Chondrocyte (in vitro differentiated cells): ENCODE results near the gene SLC25A11. TPM values are rescaled to one million over a fixed set of nuclear protein-coding genes. Genes with fewer than 3 reads are reported as not detected.
A peak's percentile ranks its signal among the peaks of the same experiment; 100 is the strongest.
"Not testable (repeated sequence)": the region's sequence is repeated elsewhere in the genome, so short reads cannot be mapped to it uniquely, and the experiment has no call there.

Experiments
- DNase-seq: peaks from one replicate; pipeline ENCODE4 v3.0.0; 2021; ENCODE audit warnings: mixed read lengths, low spot score
- H3K27ac Mint-ChIP-seq: one replicate; pipeline ENCODE4 v1.8.0; 2021; ENCODE audit warnings: mild to moderate bottlenecking, moderate library complexity, mixed read lengths; ENCODE audit not compliant: unreplicated experiment
- H3K27me3 Mint-ChIP-seq: 2 replicates; pipeline ENCODE4 v1.8.0; 2021; ENCODE audit warnings: low read depth, mixed read lengths
- H3K36me3 Mint-ChIP-seq: 2 replicates; pipeline ENCODE4 v1.8.0; 2021; ENCODE audit warnings: low read depth, mixed read lengths
- H3K4me1 Mint-ChIP-seq: 2 replicates; pipeline ENCODE4 v1.8.0; 2021; ENCODE audit warnings: low read depth, mild to moderate bottlenecking, mixed read lengths
- H3K4me3 Mint-ChIP-seq: one replicate; pipeline ENCODE4 v1.8.0; 2021; ENCODE audit warnings: mild to moderate bottlenecking, moderate library complexity, mixed read lengths; ENCODE audit not compliant: unreplicated experiment
- H3K9me3 Mint-ChIP-seq: 2 replicates; pipeline ENCODE4 v1.8.0; 2021; ENCODE audit warnings: low read depth, mixed read lengths
- total RNA-seq: library from RNA; stranded (reverse); gene quantifications from 3 replicates; pipeline ENCODE4 v1.2.1, GENCODE V29; 2021
- TF ChIP-seq, protein P1 (sequence below): fragments of 200-600 bp; sonication (generic); IDR thresholded peaks from 2 replicates; pipeline ENCODE4 v1.5.0; 2021; ENCODE audit warnings: antibody characterized with exemption, mild to moderate bottlenecking, moderate library complexity

SLC25A11 gene
- total RNA-seq, 1 donor from 2014 or later, result 46.6 TPM

DNA sequence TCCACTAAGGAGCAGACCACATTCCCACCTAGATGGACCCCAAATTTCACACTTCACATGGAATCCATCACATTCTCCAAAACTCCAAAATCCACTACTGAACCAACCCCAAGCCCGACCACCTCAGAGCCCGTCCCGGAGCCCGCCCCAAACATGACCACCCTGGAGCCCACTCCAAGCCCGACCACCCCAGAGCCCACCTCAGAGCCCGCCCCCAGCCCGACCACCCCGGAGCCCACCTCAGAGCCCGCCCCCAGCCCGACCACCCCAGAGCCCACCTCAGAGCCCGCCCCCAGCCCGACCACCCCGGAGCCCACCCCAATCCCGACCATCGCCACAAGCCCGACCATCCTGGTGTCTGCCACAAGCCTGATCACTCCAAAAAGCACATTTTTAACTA lies 6.2 kb downstream of the SLC25A11 start:
- Mint-ChIP-seq H3K27me3 (no peaks in the 10 kb centered on the region), H3K9me3 (no peaks in the 10 kb centered on the region), H3K4me1 (peaks cover 14% of the 10 kb centered on the region), H3K36me3 (peaks cover 2% of the 10 kb centered on the region), H3K4me3 (no peak overlapping the region), H3K27ac (no peak overlapping the region)
- DNase-seq, result no peak
- TF ChIP-seq, protein P1, sequence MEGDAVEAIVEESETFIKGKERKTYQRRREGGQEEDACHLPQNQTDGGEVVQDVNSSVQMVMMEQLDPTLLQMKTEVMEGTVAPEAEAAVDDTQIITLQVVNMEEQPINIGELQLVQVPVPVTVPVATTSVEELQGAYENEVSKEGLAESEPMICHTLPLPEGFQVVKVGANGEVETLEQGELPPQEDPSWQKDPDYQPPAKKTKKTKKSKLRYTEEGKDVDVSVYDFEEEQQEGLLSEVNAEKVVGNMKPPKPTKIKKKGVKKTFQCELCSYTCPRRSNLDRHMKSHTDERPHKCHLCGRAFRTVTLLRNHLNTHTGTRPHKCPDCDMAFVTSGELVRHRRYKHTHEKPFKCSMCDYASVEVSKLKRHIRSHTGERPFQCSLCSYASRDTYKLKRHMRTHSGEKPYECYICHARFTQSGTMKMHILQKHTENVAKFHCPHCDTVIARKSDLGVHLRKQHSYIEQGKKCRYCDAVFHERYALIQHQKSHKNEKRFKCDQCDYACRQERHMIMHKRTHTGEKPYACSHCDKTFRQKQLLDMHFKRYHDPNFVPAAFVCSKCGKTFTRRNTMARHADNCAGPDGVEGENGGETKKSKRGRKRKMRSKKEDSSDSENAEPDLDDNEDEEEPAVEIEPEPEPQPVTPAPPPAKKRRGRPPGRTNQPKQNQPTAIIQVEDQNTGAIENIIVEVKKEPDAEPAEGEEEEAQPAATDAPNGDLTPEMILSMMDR, result no peak

GRCh38 chr17:4932756-4933155 lies 7.1 kb downstream of the SLC25A11 start:
- H3K4me3 Mint-ChIP-seq, result no peak overlapping the region
- no peaks in the 10 kb centered on the region for H3K27me3 Mint-ChIP-seq
- peaks cover 2% of the 10 kb centered on the region for H3K36me3 Mint-ChIP-seq
- no peak for DNase-seq
- H3K27ac Mint-ChIP-seq, result no peak overlapping the region
- H3K9me3 Mint-ChIP-seq, result no peaks in the 10 kb centered on the region
- TF ChIP-seq, protein P1, result no peak
- H3K4me1 Mint-ChIP-seq, result peaks cover 9% of the 10 kb centered on the region

- H3K27me3 Mint-ChIP-seq, result no peaks in the 10 kb centered on the region
- peaks cover 2% of the 10 kb centered on the region for H3K36me3 Mint-ChIP-seq
- no peak for DNase-seq
- H3K4me3 Mint-ChIP-seq, result no peak within 1 kb of the TSS
- TF ChIP-seq, protein P1, result no peak
- H3K9me3 Mint-ChIP-seq, result no peaks in the 10 kb centered on the region
- peaks cover 9% of the 10 kb centered on the region for H3K4me1 Mint-ChIP-seq
- H3K27ac Mint-ChIP-seq, result peak within 1 kb of the TSS; percentile 51
These were observed 7.9 kb downstream of the SLC25A11 start, which contains the start of gene GP1BA for GRCh38 chr17:4931963-4932362. Gene GP1BA (plus strand): TSS chr17:4932277. CDS start chr17:4932605, 328 bp downstream.

GRCh38 chr17:4928881-4929280 lies 11.0 kb downstream of the SLC25A11 start:
- no peak for DNase-seq
- Mint-ChIP-seq H3K36me3 (peaks cover 2% of the 10 kb centered on the region), H3K27me3 (no peaks in the 10 kb centered on the region), H3K4me3 (no peak overlapping the region), H3K9me3 (no peaks in the 10 kb centered on the region), H3K4me1 (peaks cover under 1% of the 10 kb centered on the region), H3K27ac (no peak overlapping the region)
- TF ChIP-seq, protein P1, result no peak

DNA sequence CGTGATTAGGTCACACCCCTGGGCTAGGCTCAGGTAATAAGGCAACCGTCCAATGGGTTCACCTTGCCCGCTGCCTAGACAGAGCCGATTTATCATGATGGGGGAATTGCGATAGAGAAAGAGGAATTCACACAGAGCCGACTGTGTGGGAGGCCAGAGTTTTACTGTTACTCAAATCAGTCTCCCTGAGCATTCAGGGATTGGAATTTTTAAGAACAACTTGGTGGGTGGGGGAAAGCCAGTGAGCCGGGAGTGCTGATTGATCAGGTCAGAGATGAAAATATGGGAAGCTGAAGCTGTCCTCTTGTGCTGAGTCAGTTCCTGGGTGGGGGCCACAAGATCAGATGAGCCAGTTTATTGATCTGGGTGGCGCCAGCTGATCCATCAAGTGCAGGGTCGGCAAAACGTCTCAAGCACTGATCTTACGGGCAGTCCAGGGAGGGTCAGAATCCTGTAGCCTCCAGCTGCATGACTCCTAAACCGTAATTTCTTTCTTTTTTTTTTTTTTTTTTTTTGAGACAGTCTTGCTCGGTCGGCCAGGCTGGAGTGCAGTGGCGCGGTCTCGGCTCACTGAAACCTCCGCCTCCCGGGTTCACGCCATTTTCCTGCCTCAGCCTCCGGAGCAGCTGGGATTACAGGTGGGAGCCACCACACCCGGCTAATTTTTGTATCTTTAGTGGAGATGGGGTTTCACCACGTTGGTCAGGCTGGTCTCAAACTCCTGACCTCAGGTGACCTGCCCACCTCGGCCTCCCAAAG lies 13.1 kb downstream of the SLC25A11 start:
- H3K36me3 Mint-ChIP-seq, H3K27ac Mint-ChIP-seq, H3K9me3 Mint-ChIP-seq, H3K4me1 Mint-ChIP-seq, H3K4me3 Mint-ChIP-seq, DNase-seq, H3K27me3 Mint-ChIP-seq: not testable (repeated sequence)

- Mint-ChIP-seq H3K27ac (no peak overlapping the region), H3K4me3 (no peak overlapping the region), H3K36me3 (no peaks in the 10 kb centered on the region), H3K4me1 (no peaks in the 10 kb centered on the region), H3K27me3 (no peaks in the 10 kb centered on the region), H3K9me3 (no peaks in the 10 kb centered on the region)
- no peak for DNase-seq
- TF ChIP-seq, protein P1, result no peak
These were observed 18.5 kb downstream of the SLC25A11 start for GRCh38 chr17:4921320-4921719.
